Measurements from ENCODE around the gene ODAPH. TPM values are rescaled to one million over a fixed set of nuclear protein-coding genes. Genes with fewer than 3 reads are reported as not detected.
"Not testable (repeated sequence)": the region's sequence is repeated elsewhere in the genome, so short reads cannot be mapped to it uniquely, and the experiment has no call there.

ODAPH gene
- polyA plus RNA-seq, 10 donors, result 0.18 TPM; not detected in 9

GRCh38 chr4:75544220-75544619 is 11.6 kb upstream of the ODAPH start:
- not testable (repeated sequence) for DNase-seq

- no peak for DNase-seq
Observed at GRCh38 chr4:75544870-75545269, 11.0 kb upstream of the ODAPH start.

GRCh38 chr4:75545526-75545925 is 10.3 kb upstream of the ODAPH start:
- DNase-seq, result peak in 1 of 3 donors; percentile 8

- peak; percentile 10 to 44 (median 18) for DNase-seq
Observed at GRCh38 chr4:75547647-75548387, 8.0 kb upstream of the ODAPH start.

GRCh38 chr4:75549019-75549418 is 6.8 kb upstream of the ODAPH start:
- DNase-seq, result no peak

GRCh38 chr4:75552452-75552851 is 3.4 kb upstream of the ODAPH start:
- no peak for DNase-seq

GRCh38 chr4:75557696-75558095 is 1.8 kb downstream of the ODAPH start:
- DNase-seq, result no peak

GRCh38 chr4:75561789-75562188 is 5.9 kb downstream of the ODAPH start:
- no peak for DNase-seq

- DNase-seq, result no peak
Observed at GRCh38 chr4:75564023-75564422, 8.2 kb downstream of the ODAPH start.

- DNase-seq, result no peak
Observed at GRCh38 chr4:75565481-75565880, 9.6 kb downstream of the ODAPH start.

GRCh38 chr4:75566911-75567310 is 11.0 kb downstream of the ODAPH start:
- DNase-seq, result no peak

- DNase-seq, result no peak
Observed at GRCh38 chr4:75567725-75568124, 11.9 kb downstream of the ODAPH start.

- no peak for DNase-seq
Observed at GRCh38 chr4:75584067-75584466, 28.2 kb downstream of the ODAPH start.

- DNase-seq, result no peak
Observed at GRCh38 chr4:75593393-75593792, 37.5 kb downstream of the ODAPH start.

GRCh38 chr4:75596061-75596460 is 40.2 kb downstream of the ODAPH start:
- no peak for DNase-seq

GRCh38 chr4:75598390-75598789 is 42.5 kb downstream of the ODAPH start:
- peak in 1 of 3 donors; percentile 1 for DNase-seq

GRCh38 chr4:75599647-75600046 is 43.8 kb downstream of the ODAPH start:
- DNase-seq, result no peak

GRCh38 chr4:75605928-75606327 is 50.1 kb downstream of the ODAPH start:
- DNase-seq, result no peak

- no peak for DNase-seq
Observed at GRCh38 chr4:75612306-75612705, 56.4 kb downstream of the ODAPH start.

Other genes starting within 250 kb of the ODAPH start
- gene RCHY1, start 41.7 kb upstream of the ODAPH start, polyA plus RNA-seq (ENCODE audit: insufficient read length in 10 of 10), result 10 to 100 TPM; 24.3 to 33.7 (median 29.7) TPM
- gene THAP6, start 41.6 kb upstream of the ODAPH start, polyA plus RNA-seq (ENCODE audit: insufficient read length in 10 of 10), result 10 to 100 TPM in 9 of 10 donors, 1 to 10 TPM in 1; 9.9 to 29.5 (median 13.1) TPM
- under 1 TPM in 8 of 10 donors, not detected in 2; 0.04 to 0.22 (median 0.13) TPM for gene CDKL2, start 74.5 kb downstream of the ODAPH start, polyA plus RNA-seq (ENCODE audit: insufficient read length in 10 of 10)
- 100 to 1,000 TPM; 109 to 219 (median 160) TPM for gene G3BP2, start 117.3 kb downstream of the ODAPH start, polyA plus RNA-seq (ENCODE audit: insufficient read length in 10 of 10)
- 100 to 1,000 TPM; 135 to 290 (median 200) TPM for gene USO1, start 168.5 kb downstream of the ODAPH start, polyA plus RNA-seq (ENCODE audit: insufficient read length in 10 of 10)

Data from muscle of back (tissue), 11 donors.